Stimulated activated CD8-positive, alpha-beta memory T cell treated with anti-CD3 and anti-CD28 coated beads, Interleukin-2, amount 100 ng/mL, for 48 hours (primary cell): ENCODE results near the gene ARHGAP21.
"Not testable (repeated sequence)": the region's sequence is repeated elsewhere in the genome, so short reads cannot be mapped to it uniquely, and the experiment has no call there.

Source experiments
- DNase-seq, 2 donors: peaks; one replicate each; pipeline ENCODE4 v3.0.0-alpha.2; 2020; ENCODE audit warnings: low read depth in 2 of 2

ARHGAP21 gene

GRCh38 chr10:24723788-24724380, at the start of gene ARHGAP21:
ARHGAP21 (minus strand) TSS chr10:24723887; CDS start chr10:24721899, 1,988 bp downstream.
- peak; percentile 13 to 29 for DNase-seq

- DNase-seq, result no peak
These were observed 48.4 kb upstream of the ARHGAP21 start for GRCh38 chr10:24771943-24772694.

GRCh38 chr10:24764991-24765390, 41.3 kb upstream of the ARHGAP21 start:
- not testable (repeated sequence) for DNase-seq

GRCh38 chr10:24762966-24763623, 39.4 kb upstream of the ARHGAP21 start:
- no peak for DNase-seq

- no peak for DNase-seq
These were observed 38.7 kb upstream of the ARHGAP21 start for GRCh38 chr10:24762161-24762924.

- no peak for DNase-seq
These were observed 36.0 kb upstream of the ARHGAP21 start for GRCh38 chr10:24759672-24760071.

- DNase-seq, result not testable (repeated sequence)
These were observed 34.6 kb upstream of the ARHGAP21 start for GRCh38 chr10:24758254-24758653.

GRCh38 chr10:24756283-24756682, 32.6 kb upstream of the ARHGAP21 start:
- DNase-seq, result no peak

- DNase-seq, result no peak
These were observed 28.0 kb upstream of the ARHGAP21 start for GRCh38 chr10:24751716-24752115.

GRCh38 chr10:24750695-24751094, 27.0 kb upstream of the ARHGAP21 start:
- no peak for DNase-seq

- DNase-seq, result no peak
These were observed 24.5 kb upstream of the ARHGAP21 start for GRCh38 chr10:24748214-24748613.

GRCh38 chr10:24744946-24745345, 21.3 kb upstream of the ARHGAP21 start:
- no peak for DNase-seq

GRCh38 chr10:24740714-24741113, 17.0 kb upstream of the ARHGAP21 start:
- no peak for DNase-seq

- DNase-seq, result no peak
These were observed 13.3 kb upstream of the ARHGAP21 start for GRCh38 chr10:24737001-24737400.

- no peak for DNase-seq
These were observed 8.3 kb upstream of the ARHGAP21 start for GRCh38 chr10:24731942-24732341.

GRCh38 chr10:24730811-24731210, 7.1 kb upstream of the ARHGAP21 start:
- DNase-seq, result no peak

- no peak for DNase-seq
These were observed 4.1 kb upstream of the ARHGAP21 start for GRCh38 chr10:24727786-24728185.

GRCh38 chr10:24726626-24727025, 2.9 kb upstream of the ARHGAP21 start:
- DNase-seq, result no peak

- DNase-seq, result not testable (repeated sequence)
These were observed 2.3 kb upstream of the ARHGAP21 start for GRCh38 chr10:24726029-24726428.

- DNase-seq, result peak; percentile 89 to 94
These were observed 918 bp upstream of the ARHGAP21 start for GRCh38 chr10:24724381-24725228.

GRCh38 chr10:24723386-24723787, 300 bp downstream of the ARHGAP21 start:
- peak in 1 of 2 donors; percentile 13 for DNase-seq
